ENCODE measurements around the gene PTGER4.

DNA sequence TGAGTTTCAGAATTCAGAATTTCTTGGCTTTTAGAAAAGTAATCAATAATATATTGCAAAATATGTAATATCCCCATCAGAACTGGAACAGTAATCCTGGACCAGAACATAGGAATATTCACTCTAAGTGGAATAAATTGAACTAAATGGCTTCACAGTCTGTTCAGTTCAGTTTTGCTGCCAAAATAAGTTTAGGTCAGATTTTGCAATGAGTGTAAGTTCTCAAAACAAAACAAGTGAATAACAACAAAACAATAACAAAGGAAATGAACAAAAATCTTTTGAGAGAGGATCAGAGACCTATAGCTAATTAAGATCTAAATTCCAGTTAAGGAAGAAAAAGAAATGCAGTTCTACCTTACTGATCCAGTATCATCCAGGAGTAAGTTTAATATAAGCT, 9.3 kb downstream of the PTGER4 start:
- TF ChIP-seq CTCF (IDR thresholded peaks at IDR 0.05) (no peak), POLR2A (IDR thresholded peaks at IDR 0.05) (no peak)
